ENCODE results near the gene NRCAM. TPM values are rescaled to one million over a fixed set of nuclear protein-coding genes. Genes with fewer than 3 reads are reported as not detected.

The NRCAM gene
- total and polyA plus RNA-seq, 8 donors, result 10.6 to 36.7 (median 16.2) TPM

- intact Hi-C loops (cut with DNase I), result no loop called here
- no peaks in the 10 kb centered on the region for H3K27me3 ChIP-seq
- ATAC-seq (peak; percentile 96), DNase-seq (peak in 3 of 4 donors; percentile 38 to 83 (median 65))
- H3K36me3 ChIP-seq, result no peaks in the 10 kb centered on the region
- TF ChIP-seq, protein P1, sequence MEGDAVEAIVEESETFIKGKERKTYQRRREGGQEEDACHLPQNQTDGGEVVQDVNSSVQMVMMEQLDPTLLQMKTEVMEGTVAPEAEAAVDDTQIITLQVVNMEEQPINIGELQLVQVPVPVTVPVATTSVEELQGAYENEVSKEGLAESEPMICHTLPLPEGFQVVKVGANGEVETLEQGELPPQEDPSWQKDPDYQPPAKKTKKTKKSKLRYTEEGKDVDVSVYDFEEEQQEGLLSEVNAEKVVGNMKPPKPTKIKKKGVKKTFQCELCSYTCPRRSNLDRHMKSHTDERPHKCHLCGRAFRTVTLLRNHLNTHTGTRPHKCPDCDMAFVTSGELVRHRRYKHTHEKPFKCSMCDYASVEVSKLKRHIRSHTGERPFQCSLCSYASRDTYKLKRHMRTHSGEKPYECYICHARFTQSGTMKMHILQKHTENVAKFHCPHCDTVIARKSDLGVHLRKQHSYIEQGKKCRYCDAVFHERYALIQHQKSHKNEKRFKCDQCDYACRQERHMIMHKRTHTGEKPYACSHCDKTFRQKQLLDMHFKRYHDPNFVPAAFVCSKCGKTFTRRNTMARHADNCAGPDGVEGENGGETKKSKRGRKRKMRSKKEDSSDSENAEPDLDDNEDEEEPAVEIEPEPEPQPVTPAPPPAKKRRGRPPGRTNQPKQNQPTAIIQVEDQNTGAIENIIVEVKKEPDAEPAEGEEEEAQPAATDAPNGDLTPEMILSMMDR (IDR thresholded peaks at IDR 0.05), result peak; percentile 62 to 96
- no peak overlapping the region for H3K4me3 ChIP-seq
- H3K9me3 ChIP-seq, result no peaks in the 10 kb centered on the region
- no peak overlapping the region for H3K27ac ChIP-seq
- H3K4me1 ChIP-seq, result peaks cover 0 to 5% of the 10 kb centered on the region in 2 donors
These were observed 310.0 kb downstream of the NRCAM start for GRCh38 chr7:108146070-108146842.

DNA sequence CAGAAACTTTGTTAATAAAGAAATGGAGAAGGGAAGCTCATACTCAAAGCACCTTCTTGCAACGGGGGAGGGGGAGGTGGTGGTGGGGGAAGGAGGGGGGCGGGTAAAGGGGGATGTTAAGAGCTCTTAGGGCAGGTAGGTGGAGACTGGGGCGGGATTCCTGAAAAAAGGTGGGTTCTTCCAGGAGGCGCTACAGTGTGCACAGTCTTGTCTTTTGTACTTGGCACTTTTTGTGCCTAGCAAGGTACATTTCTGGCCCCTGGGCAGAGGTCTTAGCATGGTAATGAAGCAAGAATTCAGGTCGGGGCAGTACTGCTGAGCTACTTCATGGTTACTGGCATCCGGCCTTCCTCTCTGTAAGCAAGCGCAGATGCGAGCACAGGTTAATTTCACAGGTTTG lies 310.8 kb downstream of the NRCAM start:
- no peak for ATAC-seq
- intact Hi-C loops (cut with DNase I), result no loop called here

DNA sequence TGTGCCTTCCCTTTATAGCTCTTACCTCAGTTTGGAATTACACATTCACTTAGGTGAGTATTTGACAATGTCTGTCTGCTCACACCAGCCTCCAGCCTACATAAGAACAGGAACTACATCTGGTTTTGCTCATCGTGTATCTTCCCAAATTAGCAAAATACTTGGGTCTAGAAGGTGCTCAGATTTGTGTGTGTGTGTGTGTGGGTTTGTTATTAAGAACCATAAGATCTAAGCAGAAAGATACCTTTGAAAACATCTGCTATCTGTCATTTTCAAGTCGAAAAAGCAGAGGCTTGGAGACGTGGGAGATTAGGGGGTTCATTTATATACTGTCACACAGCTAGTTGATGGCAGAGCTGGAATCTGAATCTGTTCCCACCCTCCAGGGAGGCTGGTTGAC lies 311.3 kb downstream of the NRCAM start:
- no peak overlapping the region for H3K27ac ChIP-seq
- intact Hi-C loops (cut with DNase I), result no loop called here
- no peak for ATAC-seq
- peaks cover 0 to 5% of the 10 kb centered on the region in 2 donors for H3K4me1 ChIP-seq
- H3K27me3 ChIP-seq, result no peaks in the 10 kb centered on the region
- TF ChIP-seq, protein P1 (IDR thresholded peaks at IDR 0.05), result no peak
- H3K4me3 ChIP-seq, result no peak overlapping the region
- H3K9me3 ChIP-seq, result no peaks in the 10 kb centered on the region
- H3K36me3 ChIP-seq, result no peaks in the 10 kb centered on the region
- no peak for DNase-seq

More for the DNA sequence above, 310.8 kb downstream of the NRCAM start:
- TF ChIP-seq, protein P1 (IDR thresholded peaks at IDR 0.05), result no peak
- H3K36me3 ChIP-seq, result no peaks in the 10 kb centered on the region
- H3K27ac ChIP-seq, result no peak overlapping the region
- peaks cover 0 to 5% of the 10 kb centered on the region in 2 donors for H3K4me1 ChIP-seq
- H3K9me3 ChIP-seq, result no peaks in the 10 kb centered on the region
- H3K4me3 ChIP-seq, result no peak overlapping the region
- no peak for DNase-seq
- H3K27me3 ChIP-seq, result no peaks in the 10 kb centered on the region

GRCh38 chr7:108143658-108144420 lies 312.4 kb downstream of the NRCAM start:
- DNase-seq (no peak), ATAC-seq (no peak)
- H3K9me3 ChIP-seq, result no peaks in the 10 kb centered on the region
- no peaks in the 10 kb centered on the region for H3K36me3 ChIP-seq
- no peak overlapping the region for H3K27ac ChIP-seq
- peaks cover 0 to 5% of the 10 kb centered on the region in 2 donors for H3K4me1 ChIP-seq
- intact Hi-C loops (cut with DNase I), result no loop called here
- H3K27me3 ChIP-seq, result no peaks in the 10 kb centered on the region
- TF ChIP-seq, protein P1 (IDR thresholded peaks at IDR 0.05), result no peak
- H3K4me3 ChIP-seq, result no peak overlapping the region

- Histone ChIP-seq H3K9me3 (no peaks in the 10 kb centered on the region), H3K4me1 (peaks cover 0 to 5% of the 10 kb centered on the region in 2 donors), H3K4me3 (no peak overlapping the region), H3K36me3 (no peaks in the 10 kb centered on the region), H3K27me3 (no peaks in the 10 kb centered on the region), H3K27ac (no peak overlapping the region)
- TF ChIP-seq, protein P1 (IDR thresholded peaks at IDR 0.05), result no peak
- ATAC-seq, result no peak
- intact Hi-C loops (cut with DNase I), result no loop called here
- no peak for DNase-seq
These were observed 313.5 kb downstream of the NRCAM start for GRCh38 chr7:108142675-108143259.
